CD8-positive, alpha-beta memory T cell (primary cell): ENCODE measurements around the gene MMP24. TPM values are rescaled to one million over a fixed set of nuclear protein-coding genes. Genes with fewer than 3 reads are reported as not detected.

Experiments used
- CTCF ChIA-PET: fragments of 350-600 bp; sonication (Branson Sonifier 250); formaldehyde crosslinking; loops from one replicate; lab custom pipeline; 2021; ENCODE audit warnings: antibody characterized with exemption; lab: Charles Lee
- POLR2A ChIA-PET: fragments of 350-600 bp; sonication (Branson Sonifier 250); formaldehyde crosslinking; loops from one replicate; lab custom pipeline; 2021; ENCODE audit warnings: antibody characterized with exemption; lab: Charles Lee
- DNase-seq, 5 donors: peaks; one replicate each; pipeline versions ENCODE4 v3.0.0 to v3.0.0-alpha.2; 2020 to 2022; ENCODE audit warnings: mixed read lengths in 1 of 5
- H3K27ac ChIP-seq: one replicate; pipeline ENCODE4 v1.7.0; 2013; ENCODE audit warnings: low read depth, mild to moderate bottlenecking, low read length, moderate library complexity
- H3K27me3 ChIP-seq: 2 replicates; pipeline ENCODE4 v1.7.0; 2013; ENCODE audit warnings: low read length, mild to moderate bottlenecking; ENCODE audit not compliant: insufficient read depth, poor library complexity, severe bottlenecking
- H3K36me3 ChIP-seq: 2 replicates; pipeline ENCODE4 v1.7.0; 2013; ENCODE audit warnings: mild to moderate bottlenecking, low read length, moderate library complexity; ENCODE audit not compliant: insufficient read depth
- H3K4me1 ChIP-seq: 2 replicates; pipeline ENCODE4 v1.7.0; 2013; ENCODE audit warnings: mild to moderate bottlenecking, low read length, moderate library complexity; ENCODE audit not compliant: insufficient read depth
- H3K4me3 ChIP-seq: 2 replicates; pipeline ENCODE4 v1.7.0; 2013; ENCODE audit warnings: mild to moderate bottlenecking, low read length
- H3K9me3 ChIP-seq: 2 replicates; pipeline ENCODE4 v1.7.0; 2013; ENCODE audit warnings: mild to moderate bottlenecking, low read length
- H3K27ac Mint-ChIP-seq, 8 donors: one replicate each; pipeline ENCODE4 v1.8.0; 2020 to 2021; ENCODE audit warnings: mixed read lengths in 8 of 8, mild to moderate bottlenecking in 6 of 8, inconsistent platforms in 3 of 8, moderate library complexity in 3 of 8
- H3K27me3 Mint-ChIP-seq, 2 donors: one replicate each; pipeline ENCODE4 v1.8.0; 2020 to 2021; ENCODE audit warnings: mixed read lengths in 2 of 2, mild to moderate bottlenecking in 1 of 2, moderate library complexity in 1 of 2
- H3K36me3 Mint-ChIP-seq, 3 donors: one replicate each; pipeline ENCODE4 v1.8.0; 2020 to 2021; ENCODE audit warnings: mixed read lengths in 3 of 3, inconsistent platforms in 1 of 3, mild to moderate bottlenecking in 1 of 3
- H3K4me1 Mint-ChIP-seq, 3 donors: one replicate each; pipeline ENCODE4 v1.8.0; 2020 to 2021; ENCODE audit warnings: mixed read lengths in 3 of 3, inconsistent platforms in 1 of 3, mild to moderate bottlenecking in 1 of 3
- H3K4me3 Mint-ChIP-seq, 7 donors: one replicate each; pipeline ENCODE4 v1.8.0; 2020 to 2021; ENCODE audit warnings: mixed read lengths in 7 of 7, mild to moderate bottlenecking in 6 of 7, moderate library complexity in 4 of 7, inconsistent platforms in 2 of 7
- H3K9me3 Mint-ChIP-seq, 5 donors: one replicate each; pipeline ENCODE4 v1.8.0; 2020 to 2022; ENCODE audit warnings: mixed read lengths in 5 of 5, mild to moderate bottlenecking in 3 of 5, moderate library complexity in 2 of 5, inconsistent platforms in 1 of 5
- polyA plus RNA-seq: library from polyadenylated mRNA; unstranded; fragments of 300-500 nt; fragmentation: Illumina TruSeq; gene quantifications from one replicate; pipeline ENCODE4 v1.2.3, GENCODE V29; 2021
- total RNA-seq, 2 experiments: library from RNA; stranded (reverse); gene quantifications; one replicate each; pipeline ENCODE4 v1.2.3, GENCODE V29; 2021

Gene MMP24
- total and polyA plus RNA-seq, 3 experiments from 2014 or later, result 0.07 to 0.18 TPM; not detected in 1

DNA sequence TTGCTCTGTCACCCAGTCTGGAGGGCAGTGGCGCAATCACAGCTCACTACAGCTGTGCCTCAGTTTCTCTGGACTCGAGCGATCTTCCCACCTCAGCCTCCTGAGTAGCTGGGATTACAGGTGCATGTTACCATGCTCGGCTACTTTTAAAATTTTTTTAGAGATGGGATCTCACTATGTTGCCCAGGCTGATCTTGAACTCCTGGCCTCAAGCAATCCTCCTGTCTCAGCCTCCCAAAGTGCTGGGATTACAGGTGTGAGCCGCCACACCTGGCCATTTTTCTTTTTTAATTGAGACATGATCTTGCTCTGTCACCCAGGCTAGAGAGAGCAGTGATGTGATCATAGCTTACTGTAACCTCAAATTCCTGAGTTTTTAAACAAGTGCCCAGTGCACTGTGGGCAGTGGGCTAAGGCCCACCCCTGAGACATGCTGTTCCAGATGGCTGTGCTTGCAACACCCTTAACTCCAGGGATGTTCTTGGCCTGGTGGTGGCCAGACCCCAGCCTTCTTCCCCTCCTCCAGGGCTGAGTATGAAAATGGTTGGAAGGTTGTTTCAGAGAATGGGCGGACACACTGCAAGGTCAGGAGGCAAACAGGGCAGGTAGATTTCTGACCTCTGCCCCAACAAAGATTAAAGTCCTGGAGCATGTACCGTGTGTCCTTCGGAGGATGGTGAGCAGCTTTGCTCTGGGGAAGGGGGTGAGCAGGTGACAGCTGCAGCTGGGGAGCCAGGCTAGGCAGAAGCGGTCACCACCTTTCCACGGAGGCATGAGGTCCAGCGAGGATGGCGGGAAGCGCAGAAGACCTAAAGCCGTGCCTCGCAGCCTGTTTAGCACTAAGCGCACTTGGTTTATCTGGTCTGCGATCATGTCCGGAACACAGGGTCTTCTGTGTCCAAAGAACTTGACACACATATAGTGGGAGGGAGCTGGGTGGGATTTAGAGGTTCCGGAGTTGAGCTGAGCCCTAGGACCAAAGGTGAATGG lies 67.1 kb downstream of the MMP24 start:
- POLR2A ChIA-PET, result no interaction called here

DNA sequence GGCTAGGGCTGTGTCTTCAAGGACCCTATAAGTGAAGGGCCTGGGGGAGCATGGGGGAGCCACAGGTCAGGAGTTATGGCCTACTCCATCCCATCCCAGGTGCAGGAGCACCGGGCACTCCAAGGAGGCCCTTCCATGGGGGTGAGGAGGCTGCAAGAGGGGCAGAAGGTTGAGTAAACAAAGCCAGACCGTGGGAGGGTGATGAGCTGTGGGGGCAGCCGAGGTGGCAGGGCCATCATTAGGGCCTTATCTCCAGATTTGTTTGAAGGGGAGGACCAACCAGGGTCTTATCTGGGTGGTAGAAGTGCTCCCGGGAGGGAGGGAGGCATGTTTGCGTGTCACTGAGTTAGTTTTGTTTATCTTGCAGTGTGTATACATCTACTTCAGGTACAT lies 67.8 kb downstream of the MMP24 start:
- no peak for DNase-seq
- Mint-ChIP-seq H3K27ac (peak overlapping the region in 2 of 8 donors; percentile 55 to 90), H3K9me3 (no peaks in the 10 kb centered on the region), H3K4me3 (no peak overlapping the region), H3K4me1 (no peaks in the 10 kb centered on the region), H3K36me3 (no peaks in the 10 kb centered on the region), H3K27me3 (peaks cover 2 to 25% of the 10 kb centered on the region in 2 donors)
- H3K9me3 ChIP-seq, result no peaks in the 10 kb centered on the region
- H3K27me3 ChIP-seq, result no peaks in the 10 kb centered on the region
- ChIA-PET POLR2A (no interaction called here), CTCF (no interaction called here)
- no peak overlapping the region for H3K4me3 ChIP-seq
- no peak overlapping the region for H3K27ac ChIP-seq
- H3K36me3 ChIP-seq, result no peaks in the 10 kb centered on the region
- no peaks in the 10 kb centered on the region for H3K4me1 ChIP-seq

More for the DNA sequence above, 67.1 kb downstream of the MMP24 start:
- no peaks in the 10 kb centered on the region for H3K9me3 ChIP-seq
- peaks cover 2 to 25% of the 10 kb centered on the region in 2 donors for H3K27me3 Mint-ChIP-seq
- H3K27ac ChIP-seq, result no peak overlapping the region
- no peaks in the 10 kb centered on the region for H3K9me3 Mint-ChIP-seq
- H3K4me1 ChIP-seq, result no peaks in the 10 kb centered on the region
- no peak overlapping the region for H3K4me3 Mint-ChIP-seq
- CTCF ChIA-PET, result interaction anchor here (0.5 to 0.8 kb wide), 2 partner anchors 10 to 19 kb away, joined by 3 to 4 read pairs; no protein-coding TSS in a partner anchor
- no peaks in the 10 kb centered on the region for H3K36me3 Mint-ChIP-seq
- H3K27me3 ChIP-seq, result no peaks in the 10 kb centered on the region
- H3K27ac Mint-ChIP-seq, result peak overlapping the region in 1 of 8 donors; percentile 86
- no peaks in the 10 kb centered on the region for H3K4me1 Mint-ChIP-seq
- no peak for DNase-seq
- no peak overlapping the region for H3K4me3 ChIP-seq
- H3K36me3 ChIP-seq, result no peaks in the 10 kb centered on the region

DNA sequence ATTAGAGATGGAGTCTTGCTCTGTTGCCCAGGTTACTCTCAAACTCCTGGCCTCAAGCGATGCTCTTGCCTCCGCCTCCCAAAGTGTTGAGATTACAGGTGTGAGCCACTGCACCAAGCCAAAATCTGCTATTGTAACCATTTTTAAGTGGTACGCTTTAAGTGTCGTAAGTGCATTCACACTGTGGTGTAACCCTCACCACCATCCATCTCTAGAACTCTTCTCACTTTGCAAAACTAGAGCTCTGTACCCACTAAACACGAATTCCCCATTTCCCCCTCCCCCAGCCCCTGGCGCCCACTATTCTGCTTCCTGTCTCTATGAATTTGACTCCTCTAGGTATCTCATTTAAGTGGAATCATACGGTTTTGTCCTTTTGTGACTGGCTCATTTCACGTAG lies 68.6 kb downstream of the MMP24 start:
- POLR2A ChIA-PET, result interaction anchor here (0.7 kb wide), 1 partner anchor 56 kb away, joined by 4 read pairs; no protein-coding TSS in a partner anchor
- no peaks in the 10 kb centered on the region for H3K9me3 ChIP-seq
- no peak overlapping the region for H3K27ac ChIP-seq
- H3K27me3 Mint-ChIP-seq, result peaks cover 2 to 25% of the 10 kb centered on the region in 2 donors
- no peaks in the 10 kb centered on the region for H3K36me3 Mint-ChIP-seq
- H3K9me3 Mint-ChIP-seq, result no peaks in the 10 kb centered on the region
- H3K4me1 ChIP-seq, result no peaks in the 10 kb centered on the region
- H3K4me3 ChIP-seq, result no peak overlapping the region
- no peak overlapping the region for H3K4me3 Mint-ChIP-seq
- no peaks in the 10 kb centered on the region for H3K27me3 ChIP-seq
- no peak for DNase-seq
- H3K36me3 ChIP-seq, result no peaks in the 10 kb centered on the region
- CTCF ChIA-PET, result no interaction called here
- no peak overlapping the region for H3K27ac Mint-ChIP-seq
- H3K4me1 Mint-ChIP-seq, result no peaks in the 10 kb centered on the region

DNA sequence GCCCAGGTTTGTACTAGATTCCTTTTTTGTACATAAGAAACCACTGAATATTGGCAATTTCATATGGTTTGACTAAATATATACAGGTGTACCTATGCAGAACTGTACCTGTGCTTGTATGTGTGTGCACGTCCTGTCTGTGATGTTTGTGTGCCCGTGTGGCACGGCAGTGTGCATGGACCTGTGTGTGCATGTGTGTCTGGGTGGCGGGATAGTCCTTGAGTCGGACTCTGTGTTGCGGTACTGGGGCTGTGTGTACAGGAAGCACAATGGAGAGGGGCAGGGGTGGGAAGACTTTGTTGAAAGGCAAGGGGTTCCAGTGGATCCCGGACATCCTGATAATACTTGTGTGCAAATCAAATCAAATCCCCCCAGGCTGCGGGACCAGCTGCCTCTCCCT lies 69.2 kb downstream of the MMP24 start:
- H3K27me3 Mint-ChIP-seq, result peaks cover 2 to 25% of the 10 kb centered on the region in 2 donors
- peak in 1 of 5 donors; percentile 30 for DNase-seq
- POLR2A ChIA-PET, result interaction anchor here (0.7 kb wide), 1 partner anchor 57 kb away, joined by 4 read pairs; no protein-coding TSS in a partner anchor
- CTCF ChIA-PET, result no interaction called here
- no peaks in the 10 kb centered on the region for H3K36me3 Mint-ChIP-seq
- H3K36me3 ChIP-seq, result no peaks in the 10 kb centered on the region
- no peaks in the 10 kb centered on the region for H3K9me3 ChIP-seq
- H3K27me3 ChIP-seq, result no peaks in the 10 kb centered on the region
- H3K27ac ChIP-seq, result no peak overlapping the region
- no peak overlapping the region for H3K27ac Mint-ChIP-seq
- H3K4me3 Mint-ChIP-seq, result no peak overlapping the region
- no peak overlapping the region for H3K4me3 ChIP-seq
- no peaks in the 10 kb centered on the region for H3K4me1 ChIP-seq
- H3K9me3 Mint-ChIP-seq, result no peaks in the 10 kb centered on the region
- no peaks in the 10 kb centered on the region for H3K4me1 Mint-ChIP-seq

DNA sequence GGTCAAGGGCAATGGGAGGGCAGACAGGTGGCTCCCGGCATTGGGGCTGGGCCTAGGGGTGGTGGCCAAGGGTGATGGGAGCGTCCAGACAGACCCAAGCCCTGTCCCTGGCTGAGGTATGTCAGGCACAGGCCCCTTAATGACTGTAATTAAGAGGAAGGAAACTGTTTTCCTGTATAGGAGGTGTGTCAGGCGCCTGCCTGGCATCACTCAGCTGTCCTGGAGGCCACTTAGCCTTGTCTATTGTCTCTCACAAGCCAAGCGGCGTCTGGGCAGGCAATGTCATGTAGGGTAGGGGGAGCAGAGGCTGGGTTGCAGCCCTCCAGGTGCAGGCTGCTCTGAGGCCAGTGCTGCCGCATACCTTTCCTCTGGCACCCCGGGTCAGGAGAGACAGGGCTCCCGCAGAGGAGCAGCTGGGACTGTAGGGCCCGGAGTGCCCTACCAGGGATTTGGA lies 69.6 kb downstream of the MMP24 start:
- H3K4me3 ChIP-seq, result no peak overlapping the region
- DNase-seq, result no peak
- Mint-ChIP-seq H3K27ac (no peak overlapping the region), H3K4me1 (no peaks in the 10 kb centered on the region), H3K36me3 (no peaks in the 10 kb centered on the region), H3K4me3 (no peak overlapping the region), H3K27me3 (peaks cover 2 to 25% of the 10 kb centered on the region in 2 donors), H3K9me3 (no peaks in the 10 kb centered on the region)
- H3K27me3 ChIP-seq, result no peaks in the 10 kb centered on the region
- no peaks in the 10 kb centered on the region for H3K9me3 ChIP-seq
- POLR2A ChIA-PET, result no interaction called here
- H3K36me3 ChIP-seq, result no peaks in the 10 kb centered on the region
- no peaks in the 10 kb centered on the region for H3K4me1 ChIP-seq
- no peak overlapping the region for H3K27ac ChIP-seq
- CTCF ChIA-PET, result no interaction called here

DNA sequence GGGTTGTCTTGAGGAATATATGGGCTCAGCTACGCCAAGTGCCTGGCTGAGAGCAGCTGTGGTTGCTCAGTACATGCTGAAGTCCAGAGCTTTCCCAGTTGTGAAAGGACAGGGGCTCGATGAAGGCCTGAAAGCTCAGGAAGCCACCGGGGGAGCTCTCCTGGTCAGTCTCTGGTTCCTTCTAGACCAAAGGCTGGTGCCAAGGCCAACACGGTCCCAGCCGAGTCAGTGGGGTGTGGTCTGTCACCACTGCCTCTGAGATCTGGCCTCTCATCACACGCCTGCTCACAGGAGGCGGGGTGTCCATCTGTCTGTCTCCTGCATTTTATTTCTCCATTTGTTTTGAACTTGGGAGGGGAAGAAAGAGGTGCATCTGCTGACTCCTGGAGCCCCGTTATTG lies 70.7 kb downstream of the MMP24 start:
- DNase-seq, result no peak
- Mint-ChIP-seq H3K9me3 (no peaks in the 10 kb centered on the region), H3K27ac (no peak overlapping the region), H3K4me1 (no peaks in the 10 kb centered on the region), H3K36me3 (peaks cover 0 to 2% (median 0%) of the 10 kb centered on the region in 3 donors), H3K4me3 (no peak overlapping the region), H3K27me3 (peaks cover 2 to 25% of the 10 kb centered on the region in 2 donors)
- Histone ChIP-seq H3K9me3 (no peaks in the 10 kb centered on the region), H3K4me1 (no peaks in the 10 kb centered on the region), H3K27me3 (no peaks in the 10 kb centered on the region), H3K27ac (no peak overlapping the region), H3K36me3 (no peaks in the 10 kb centered on the region), H3K4me3 (no peak overlapping the region)
- CTCF ChIA-PET, result no interaction called here
- POLR2A ChIA-PET, result interaction anchor here (0.7 kb wide), 1 partner anchor 13 kb away, joined by 4 read pairs; the partner anchor contains the start of gene EIF6

DNA sequence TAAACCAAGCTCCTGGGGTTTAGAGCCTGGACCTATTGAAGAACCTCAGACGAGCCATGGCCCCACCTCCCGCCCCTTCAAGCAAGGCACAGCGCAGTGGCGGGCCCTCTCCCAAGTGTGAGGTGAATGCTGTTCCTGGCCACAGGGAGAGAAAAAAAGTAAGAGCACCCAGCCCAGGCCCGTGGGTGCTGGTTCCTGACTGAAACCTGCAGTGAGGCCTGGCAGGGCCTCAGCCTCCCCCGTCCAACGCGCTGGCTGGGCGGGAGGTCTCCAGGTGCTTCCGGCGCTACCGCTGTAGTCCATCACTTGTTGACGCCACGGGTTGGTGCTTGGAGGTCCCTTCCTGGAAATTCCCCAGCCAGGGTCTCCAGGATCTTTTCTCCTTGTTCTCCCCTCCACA lies 71.2 kb downstream of the MMP24 start:
- H3K4me1 Mint-ChIP-seq, result no peaks in the 10 kb centered on the region
- Histone ChIP-seq H3K4me1 (no peaks in the 10 kb centered on the region), H3K27ac (no peak overlapping the region), H3K4me3 (no peak overlapping the region), H3K9me3 (no peaks in the 10 kb centered on the region), H3K27me3 (no peaks in the 10 kb centered on the region), H3K36me3 (no peaks in the 10 kb centered on the region)
- H3K4me3 Mint-ChIP-seq, result no peak overlapping the region
- no peak overlapping the region for H3K27ac Mint-ChIP-seq
- H3K9me3 Mint-ChIP-seq, result no peaks in the 10 kb centered on the region
- peaks cover 2 to 21% of the 10 kb centered on the region in 2 donors for H3K27me3 Mint-ChIP-seq
- ChIA-PET POLR2A (interaction anchor here (0.7 kb wide), 1 partner anchor 13 kb away, joined by 4 read pairs; the partner anchor contains the start of gene EIF6), CTCF (interaction anchor here (1.3 kb wide), 1 partner anchor 150 kb away, joined by 3 read pairs; no protein-coding TSS in a partner anchor)
- no peak for DNase-seq
- peaks cover 0 to 2% (median 0%) of the 10 kb centered on the region in 3 donors for H3K36me3 Mint-ChIP-seq

DNA sequence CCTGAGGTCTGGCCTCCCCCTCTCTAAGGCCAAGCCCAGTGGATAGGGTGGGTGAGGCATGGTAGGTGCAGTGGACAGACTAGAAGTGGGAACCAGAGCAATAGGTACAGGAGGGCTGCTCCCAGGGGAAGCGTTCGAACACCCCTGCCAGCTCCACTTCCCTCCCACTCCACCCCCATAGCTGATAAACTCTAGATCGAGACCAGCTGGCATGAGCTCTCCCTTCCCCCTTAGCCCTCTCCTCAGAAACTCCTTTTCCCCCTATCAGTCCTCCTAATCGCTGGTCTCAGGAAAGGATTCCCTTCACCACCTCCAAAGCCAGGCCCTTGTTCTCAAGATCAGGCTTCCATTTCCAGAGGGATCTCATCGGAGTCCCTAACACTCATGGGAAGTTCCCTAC lies 71.8 kb downstream of the MMP24 start:
- H3K27me3 Mint-ChIP-seq, result peaks cover 2 to 19% of the 10 kb centered on the region in 2 donors
- no peaks in the 10 kb centered on the region for H3K4me1 Mint-ChIP-seq
- ChIA-PET POLR2A (no interaction called here), CTCF (interaction anchor here (1.3 kb wide), 1 partner anchor 149 kb away, joined by 3 read pairs; no protein-coding TSS in a partner anchor)
- no peak overlapping the region for H3K27ac ChIP-seq
- no peaks in the 10 kb centered on the region for H3K27me3 ChIP-seq
- DNase-seq, result no peak
- no peaks in the 10 kb centered on the region for H3K4me1 ChIP-seq
- peaks cover 0 to 2% (median 0%) of the 10 kb centered on the region in 3 donors for H3K36me3 Mint-ChIP-seq
- H3K27ac Mint-ChIP-seq, result no peak overlapping the region
- H3K4me3 ChIP-seq, result no peak overlapping the region
- no peaks in the 10 kb centered on the region for H3K9me3 Mint-ChIP-seq
- no peaks in the 10 kb centered on the region for H3K9me3 ChIP-seq
- no peaks in the 10 kb centered on the region for H3K36me3 ChIP-seq
- H3K4me3 Mint-ChIP-seq, result no peak overlapping the region
